HG02642 (cell line): ENCODE results near the gene RANBP2.

ENCODE experiments used
- ATAC-seq: cut with Tn5 transposase; IDR thresholded peaks from one replicate; pipeline ENCODE4 v1.9.1; 2021; ENCODE audit warnings: mild to moderate bottlenecking; ENCODE audit not compliant: unreplicated experiment, poor library complexity

Gene RANBP2

DNA sequence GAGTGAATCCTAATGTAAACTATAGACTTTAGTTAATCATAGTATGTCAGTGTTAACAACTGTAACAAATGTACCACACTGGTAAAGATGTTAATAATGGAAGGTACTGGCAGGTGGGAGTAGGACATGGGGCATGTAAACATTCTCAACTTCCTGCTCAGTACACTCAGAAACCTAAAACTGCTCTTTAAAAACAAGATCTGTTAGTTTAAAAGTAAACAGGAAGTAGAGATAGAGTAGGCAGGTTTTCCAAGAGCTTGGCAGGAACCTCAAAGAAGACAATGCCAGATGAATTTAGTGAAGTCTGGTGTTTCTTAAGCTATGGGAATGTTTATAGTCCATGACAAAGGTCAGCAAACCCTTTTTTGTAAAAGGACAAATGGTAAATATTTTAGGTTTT is 113.9 kb downstream of the RANBP2 start:
- no peak for ATAC-seq

DNA sequence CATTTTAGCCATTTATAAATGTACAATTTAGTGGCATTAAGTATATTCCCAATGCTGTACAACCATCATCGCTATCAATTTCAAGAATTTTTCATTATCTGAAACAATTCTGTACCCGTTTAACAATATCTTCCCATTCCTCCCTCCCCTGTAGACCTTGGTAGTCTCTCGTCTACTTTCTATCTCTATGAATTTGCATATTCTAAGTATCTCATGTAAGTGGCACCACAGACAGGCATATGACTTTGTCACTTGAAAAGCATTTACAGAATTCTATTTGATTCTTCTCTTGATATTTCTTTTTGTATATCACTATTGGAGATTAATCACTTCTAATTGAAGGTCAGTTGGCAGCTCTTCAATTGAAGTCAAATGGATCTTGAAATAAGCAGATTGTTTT is 115.3 kb downstream of the RANBP2 start:
- ATAC-seq: no peak

DNA sequence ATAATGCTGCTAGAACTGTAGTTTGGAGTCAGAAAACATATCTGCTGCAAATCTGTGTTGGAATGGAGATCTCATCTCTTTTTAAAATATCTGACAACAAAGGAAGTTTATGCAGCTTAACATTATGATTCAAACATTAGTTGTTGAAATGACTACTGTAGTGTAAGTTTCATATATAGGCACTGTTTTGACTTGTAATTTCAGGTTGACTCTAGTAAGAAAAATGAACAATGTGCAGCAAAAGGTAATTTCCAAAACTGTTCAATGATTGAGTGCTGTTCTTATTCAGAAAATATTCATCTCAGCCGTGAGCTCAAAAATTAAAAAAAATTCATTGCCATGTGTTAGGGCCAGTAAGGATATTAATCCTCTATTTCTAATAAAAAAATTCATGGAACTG is 115.8 kb downstream of the RANBP2 start:
- ATAC-seq: no peak
